ENCODE results near the gene NIPBL. TPM values are rescaled to one million over a fixed set of nuclear protein-coding genes. Genes with fewer than 3 reads are reported as not detected.

Gene NIPBL
- total and polyA plus RNA-seq, 7 experiments from 2014 or later = 28.2 to 123 (median 110) TPM

GRCh38 chr5:36949593-36949992 lies 73.0 kb downstream of the NIPBL start:
- Mint-ChIP-seq H3K4me1 (peaks cover 8 to 91% (median 79%) of the 10 kb centered on the region in 7 donors), H3K27ac (no peak overlapping the region), H3K27me3 (no peaks in the 10 kb centered on the region), H3K36me3 (peaks cover 0 to 5% (median 0%) of the 10 kb centered on the region in 5 donors), H3K9me3 (no peaks in the 10 kb centered on the region), H3K4me3 (no peak overlapping the region)
- ChIA-PET POLR2A (interaction anchor here (0.8 kb wide), 1 partner anchor 36 kb away, joined by 3 read pairs; no protein-coding TSS in a partner anchor), CTCF (no interaction called here)
- Histone ChIP-seq H3K27me3 (ENCODE audit: control insufficient read depth in 2 of 2, insufficient read depth in 2 of 2, low read length in 2 of 2) (no peaks in the 10 kb centered on the region), H3K9me3 (ENCODE audit: control insufficient read depth in 2 of 3, low read length in 3 of 3) (no peaks in the 10 kb centered on the region), H3K27ac (ENCODE audit: low read depth, low read length) (no peak overlapping the region), H3K36me3 (ENCODE audit: control insufficient read depth in 2 of 3, insufficient read depth in 3 of 3, low read length in 3 of 3) (no peaks in the 10 kb centered on the region), H3K4me1 (ENCODE audit: control insufficient read depth in 2 of 2, insufficient read depth in 2 of 2, low read length in 2 of 2) (peaks cover 4 to 18% of the 10 kb centered on the region in 2 donors), H3K4me3 (ENCODE audit: low read length) (no peak overlapping the region)
- no peak for DNase-seq
- intact Hi-C loops (cut with micrococcal nuclease) = no loop called here
- ATAC-seq = no peak

DNA sequence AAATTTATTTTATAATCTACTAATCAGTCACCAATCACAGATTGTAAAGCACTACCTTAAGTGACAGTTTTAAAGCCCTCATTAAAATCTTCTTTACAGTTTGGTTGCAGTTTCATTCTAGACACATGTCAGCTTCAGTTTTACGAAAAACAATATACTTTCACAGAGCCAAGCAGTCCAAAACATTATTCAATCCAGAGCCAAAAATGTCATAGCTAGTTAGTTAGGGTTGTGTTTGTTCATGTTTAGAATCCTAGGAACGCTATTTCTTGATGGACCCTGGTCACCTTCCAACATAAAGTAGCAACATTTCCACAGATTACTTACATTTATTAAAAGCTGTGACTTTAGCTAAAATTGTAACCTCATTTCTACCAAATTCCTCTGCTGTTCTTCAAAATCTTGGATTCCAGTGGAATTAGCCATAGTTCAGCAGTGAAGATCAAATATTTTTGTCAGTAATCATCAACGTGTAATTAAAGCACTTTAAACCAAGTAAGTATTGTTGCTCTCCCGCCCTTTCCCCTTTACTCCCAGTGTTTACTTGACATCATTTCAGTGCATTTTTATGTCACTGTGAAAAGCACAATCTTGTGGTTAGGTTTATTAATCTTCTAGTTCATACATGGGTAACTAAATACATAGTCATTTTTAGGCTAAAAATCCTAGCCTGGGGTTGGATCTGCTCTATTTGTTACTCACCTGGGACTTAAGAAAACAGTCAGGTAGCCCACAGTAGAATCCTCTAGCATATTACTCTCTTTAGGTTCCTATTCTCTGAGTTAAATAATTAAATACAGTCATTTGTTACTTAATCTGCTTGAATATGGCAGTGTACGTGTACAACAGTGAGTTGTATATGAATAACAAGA lies 74.3 kb downstream of the NIPBL start:
- Mint-ChIP-seq H3K4me3 (peak overlapping the region in 3 of 10 donors; percentile 3 to 50 (median 7)), H3K27ac (peak overlapping the region in 4 of 9 donors; percentile 34 to 48 (median 36)), H3K4me1 (peaks cover 8 to 83% (median 75%) of the 10 kb centered on the region in 7 donors), H3K27me3 (no peaks in the 10 kb centered on the region), H3K9me3 (no peaks in the 10 kb centered on the region), H3K36me3 (peaks cover 0 to 17% (median 10%) of the 10 kb centered on the region in 5 donors)
- DNase-seq = no peak
- Histone ChIP-seq H3K4me1 (ENCODE audit: control insufficient read depth in 2 of 2, insufficient read depth in 2 of 2, low read length in 2 of 2) (peaks cover 4 to 18% of the 10 kb centered on the region in 2 donors), H3K27ac (ENCODE audit: low read depth, low read length) (no peak overlapping the region), H3K4me3 (ENCODE audit: low read length) (no peak overlapping the region), H3K9me3 (ENCODE audit: control insufficient read depth in 2 of 3, low read length in 3 of 3) (no peaks in the 10 kb centered on the region), H3K36me3 (ENCODE audit: control insufficient read depth in 2 of 3, insufficient read depth in 3 of 3, low read length in 3 of 3) (peaks cover 0 to 3% (median 0%) of the 10 kb centered on the region in 3 experiments), H3K27me3 (ENCODE audit: control insufficient read depth in 2 of 2, insufficient read depth in 2 of 2, low read length in 2 of 2) (no peaks in the 10 kb centered on the region)
- no peak for ATAC-seq
- intact Hi-C loops (cut with micrococcal nuclease) = loop anchor here in 1 of 2 donors (2.0 kb wide), 1 partner anchor 14 kb away; no protein-coding TSS in a partner anchor
- ChIA-PET POLR2A (no interaction called here), CTCF (interaction anchor here (0.7 kb wide), 2 partner anchors 54 to 98 kb away, joined by 3 read pairs; no protein-coding TSS in a partner anchor)

- no peak for DNase-seq
- peak overlapping the region in 3 of 9 donors; percentile 2 to 49 (median 37) for H3K27ac Mint-ChIP-seq
These were observed 76.5 kb downstream of the NIPBL start for GRCh38 chr5:36953043-36953442.

DNA sequence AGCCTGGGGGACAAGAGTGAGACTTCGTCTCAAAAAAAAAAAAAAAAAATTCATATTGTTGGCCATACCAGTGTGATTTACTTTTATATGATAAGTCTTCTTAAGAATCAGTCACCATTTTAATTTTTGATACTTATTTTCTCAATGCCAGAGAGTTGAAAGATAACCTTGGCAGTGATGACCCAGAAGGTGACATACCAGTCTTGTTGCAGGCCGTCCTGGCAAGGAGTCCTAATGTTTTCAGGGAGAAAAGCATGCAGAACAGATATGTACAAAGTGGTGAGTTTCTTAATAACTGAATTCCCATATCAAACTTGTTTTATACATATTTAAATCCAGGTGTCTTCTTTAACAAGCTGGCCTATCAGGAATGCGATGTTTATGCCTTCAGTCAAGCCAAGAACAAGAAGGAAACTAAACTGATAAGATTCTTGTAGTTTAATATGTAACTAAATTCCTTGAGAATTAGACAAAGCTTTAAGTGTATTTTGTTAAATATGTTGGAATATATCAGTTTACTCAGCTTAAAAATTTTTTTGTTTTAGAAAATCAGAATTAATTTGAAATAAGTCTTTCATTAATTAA lies 81.5 kb downstream of the NIPBL start:
- intact Hi-C loops (cut with micrococcal nuclease) = no loop called here
- Histone ChIP-seq H3K4me3 (ENCODE audit: low read length) (no peak overlapping the region), H3K9me3 (ENCODE audit: control insufficient read depth in 2 of 3, low read length in 3 of 3) (no peaks in the 10 kb centered on the region), H3K27me3 (ENCODE audit: control insufficient read depth in 2 of 2, insufficient read depth in 2 of 2, low read length in 2 of 2) (no peaks in the 10 kb centered on the region), H3K36me3 (ENCODE audit: control insufficient read depth in 2 of 3, insufficient read depth in 3 of 3, low read length in 3 of 3) (peaks cover 4 to 33% (median 8%) of the 10 kb centered on the region in 3 experiments), H3K4me1 (ENCODE audit: control insufficient read depth in 2 of 2, insufficient read depth in 2 of 2, low read length in 2 of 2) (no peaks in the 10 kb centered on the region), H3K27ac (ENCODE audit: low read depth, low read length) (no peak overlapping the region)
- POLR2A ChIA-PET = no interaction called here
- peak overlapping the region in 1 of 9 donors; percentile 55 for H3K27ac Mint-ChIP-seq
- peaks cover 0 to 22% (median 10%) of the 10 kb centered on the region in 7 donors for H3K4me1 Mint-ChIP-seq
- CTCF ChIA-PET = interaction anchor here (1.1 kb wide), 1 partner anchor 13 kb away, joined by 3 read pairs; no protein-coding TSS in a partner anchor
- no peaks in the 10 kb centered on the region for H3K9me3 Mint-ChIP-seq
- ATAC-seq (no peak), DNase-seq (no peak)
- no peak overlapping the region for H3K4me3 Mint-ChIP-seq
- H3K27me3 Mint-ChIP-seq = no peaks in the 10 kb centered on the region
- H3K36me3 Mint-ChIP-seq = peaks cover 0 to 46% (median 25%) of the 10 kb centered on the region in 5 donors

More at GRCh38 chr5:36953043-36953442, 76.5 kb downstream of the NIPBL start:
- ATAC-seq = no peak
- Mint-ChIP-seq H3K27me3 (no peaks in the 10 kb centered on the region), H3K4me1 (peaks cover 4 to 66% (median 56%) of the 10 kb centered on the region in 7 donors), H3K4me3 (no peak overlapping the region), H3K36me3 (peaks cover 0 to 23% (median 15%) of the 10 kb centered on the region in 5 donors), H3K9me3 (no peaks in the 10 kb centered on the region)
- Histone ChIP-seq H3K4me3 (ENCODE audit: low read length) (no peak overlapping the region), H3K36me3 (ENCODE audit: control insufficient read depth in 2 of 3, insufficient read depth in 3 of 3, low read length in 3 of 3) (peaks cover 3 to 12% (median 4%) of the 10 kb centered on the region in 3 experiments), H3K27me3 (ENCODE audit: control insufficient read depth in 2 of 2, insufficient read depth in 2 of 2, low read length in 2 of 2) (no peaks in the 10 kb centered on the region), H3K4me1 (ENCODE audit: control insufficient read depth in 2 of 2, insufficient read depth in 2 of 2, low read length in 2 of 2) (peaks cover 4 to 18% of the 10 kb centered on the region in 2 donors), H3K9me3 (ENCODE audit: control insufficient read depth in 2 of 3, low read length in 3 of 3) (no peaks in the 10 kb centered on the region), H3K27ac (ENCODE audit: low read depth, low read length) (no peak overlapping the region)
- CTCF ChIA-PET = no interaction called here
- intact Hi-C loops (cut with micrococcal nuclease) = no loop called here
- POLR2A ChIA-PET = no interaction called here

DNA sequence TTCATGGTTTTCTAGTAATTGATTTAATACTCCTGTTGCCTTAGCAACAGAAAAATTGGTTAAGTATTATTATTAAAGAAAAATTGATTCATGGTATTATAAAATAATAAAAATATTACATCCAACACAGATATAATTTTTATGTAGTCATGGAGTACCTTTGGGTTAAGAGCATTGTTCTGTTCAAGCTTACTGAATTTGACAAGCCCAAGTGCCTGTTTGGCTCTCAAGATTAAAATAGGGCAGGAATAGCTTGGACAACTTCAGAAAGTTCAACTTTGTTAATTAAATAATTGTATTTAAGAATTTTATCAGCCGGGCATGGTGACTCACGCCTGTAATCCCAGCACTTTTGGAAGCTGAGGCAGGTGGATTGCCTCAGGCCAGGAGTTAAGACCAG lies 82.0 kb downstream of the NIPBL start:
- Mint-ChIP-seq H3K36me3 (peaks cover 0 to 50% (median 25%) of the 10 kb centered on the region in 5 donors), H3K4me3 (no peak overlapping the region), H3K9me3 (no peaks in the 10 kb centered on the region), H3K4me1 (peaks cover 0 to 17% (median 9%) of the 10 kb centered on the region in 7 donors), H3K27me3 (no peaks in the 10 kb centered on the region), H3K27ac (no peak overlapping the region)
- intact Hi-C loops (cut with micrococcal nuclease) = no loop called here
- Histone ChIP-seq H3K9me3 (ENCODE audit: control insufficient read depth in 2 of 3, low read length in 3 of 3) (no peaks in the 10 kb centered on the region), H3K27me3 (ENCODE audit: control insufficient read depth in 2 of 2, insufficient read depth in 2 of 2, low read length in 2 of 2) (no peaks in the 10 kb centered on the region), H3K27ac (ENCODE audit: low read depth, low read length) (no peak overlapping the region), H3K4me1 (ENCODE audit: control insufficient read depth in 2 of 2, insufficient read depth in 2 of 2, low read length in 2 of 2) (no peaks in the 10 kb centered on the region), H3K4me3 (ENCODE audit: low read length) (no peak overlapping the region), H3K36me3 (ENCODE audit: control insufficient read depth in 2 of 3, insufficient read depth in 3 of 3, low read length in 3 of 3) (peaks cover 7 to 36% (median 8%) of the 10 kb centered on the region in 3 experiments)
- CTCF ChIA-PET = interaction anchor here (1.1 kb wide), 1 partner anchor 13 kb away, joined by 3 read pairs; no protein-coding TSS in a partner anchor
- no peak for DNase-seq
- no peak for ATAC-seq
- POLR2A ChIA-PET = no interaction called here

- H3K27ac Mint-ChIP-seq = no peak overlapping the region
- DNase-seq = no peak
- no peaks in the 10 kb centered on the region for H3K27me3 Mint-ChIP-seq
- ChIA-PET CTCF (no interaction called here), POLR2A (no interaction called here)
- Histone ChIP-seq H3K27me3 (ENCODE audit: control insufficient read depth in 2 of 2, insufficient read depth in 2 of 2, low read length in 2 of 2) (no peaks in the 10 kb centered on the region), H3K9me3 (ENCODE audit: control insufficient read depth in 2 of 3, low read length in 3 of 3) (no peaks in the 10 kb centered on the region), H3K36me3 (ENCODE audit: control insufficient read depth in 2 of 3, insufficient read depth in 3 of 3, low read length in 3 of 3) (peaks cover 5 to 45% (median 7%) of the 10 kb centered on the region in 3 experiments), H3K4me1 (ENCODE audit: control insufficient read depth in 2 of 2, insufficient read depth in 2 of 2, low read length in 2 of 2) (no peaks in the 10 kb centered on the region), H3K4me3 (ENCODE audit: low read length) (no peak overlapping the region), H3K27ac (ENCODE audit: low read depth, low read length) (no peak overlapping the region)
- no peak for ATAC-seq
- peaks cover 0 to 3% (median 0%) of the 10 kb centered on the region in 11 donors for H3K9me3 Mint-ChIP-seq
- intact Hi-C loops (cut with micrococcal nuclease) = no loop called here
- no peak overlapping the region for H3K4me3 Mint-ChIP-seq
- H3K36me3 Mint-ChIP-seq = peaks cover 6 to 62% (median 34%) of the 10 kb centered on the region in 5 donors
- H3K4me1 Mint-ChIP-seq = peaks cover 0 to 5% (median 0%) of the 10 kb centered on the region in 7 donors
These were observed 88.6 kb downstream of the NIPBL start for GRCh38 chr5:36965179-36965578.

Data from naive thymus-derived CD4-positive, alpha-beta T cell (primary cell).